Measurements from ENCODE around the gene RAB22A.
"Not testable (repeated sequence)": the region's sequence is repeated elsewhere in the genome, so short reads cannot be mapped to it uniquely, and the experiment has no call there.

The RAB22A gene

GRCh38 chr20:58344741-58345140 is 35.2 kb downstream of the RAB22A start:
- DNase-seq (ENCODE audit: low read depth) = no peak

- DNase-seq (ENCODE audit: low read depth) = no peak
Observed at GRCh38 chr20:58349570-58349969, 40.1 kb downstream of the RAB22A start.

GRCh38 chr20:58352468-58352867 is 43.0 kb downstream of the RAB22A start:
- DNase-seq (ENCODE audit: low read depth) = no peak

GRCh38 chr20:58359441-58359840 is 49.9 kb downstream of the RAB22A start:
- no peak for DNase-seq (ENCODE audit: low read depth)

GRCh38 chr20:58360936-58361335 is 51.4 kb downstream of the RAB22A start:
- DNase-seq (ENCODE audit: low read depth) = no peak

- DNase-seq (ENCODE audit: low read depth) = no peak
Observed at GRCh38 chr20:58361481-58362205, 52.1 kb downstream of the RAB22A start.

- DNase-seq (ENCODE audit: low read depth) = no peak
Observed at GRCh38 chr20:58362206-58362516, 52.6 kb downstream of the RAB22A start.

- no peak for DNase-seq (ENCODE audit: low read depth)
Observed at GRCh38 chr20:58362970-58363369, 53.5 kb downstream of the RAB22A start.

GRCh38 chr20:58366866-58367265 is 57.4 kb downstream of the RAB22A start:
- no peak for DNase-seq (ENCODE audit: low read depth)

- no peak for DNase-seq (ENCODE audit: low read depth)
Observed at GRCh38 chr20:58372806-58373205, 63.3 kb downstream of the RAB22A start.

GRCh38 chr20:58373296-58373695 is 63.8 kb downstream of the RAB22A start:
- DNase-seq (ENCODE audit: low read depth) = not testable (repeated sequence)

- no peak for DNase-seq (ENCODE audit: low read depth)
Observed at GRCh38 chr20:58374027-58374850, 64.7 kb downstream of the RAB22A start.

- no peak for DNase-seq (ENCODE audit: low read depth)
Observed at GRCh38 chr20:58374906-58375758, 65.6 kb downstream of the RAB22A start.

GRCh38 chr20:58375759-58376352 is 66.3 kb downstream of the RAB22A start:
- no peak for DNase-seq (ENCODE audit: low read depth)

GRCh38 chr20:58377017-58377416 is 67.5 kb downstream of the RAB22A start:
- no peak for DNase-seq (ENCODE audit: low read depth)

GRCh38 chr20:58377766-58378401 is 68.4 kb downstream of the RAB22A start:
- DNase-seq (ENCODE audit: low read depth) = no peak

- DNase-seq (ENCODE audit: low read depth) = no peak
Observed at GRCh38 chr20:58378704-58379103, 69.2 kb downstream of the RAB22A start.

GRCh38 chr20:58381627-58382026 is 72.1 kb downstream of the RAB22A start:
- DNase-seq (ENCODE audit: low read depth) = no peak

- DNase-seq (ENCODE audit: low read depth) = no peak
Observed at GRCh38 chr20:58382096-58382495, 72.6 kb downstream of the RAB22A start.

- DNase-seq (ENCODE audit: low read depth) = no peak
Observed at GRCh38 chr20:58384821-58385220, 75.3 kb downstream of the RAB22A start.

GRCh38 chr20:58388028-58388601 is 78.6 kb downstream of the RAB22A start:
- DNase-seq (ENCODE audit: low read depth) = no peak

Data from activated T-cell treated with anti-CD3 and anti-CD28 coated beads for 24 hours (primary cell).